Osteocyte (in vitro differentiated cells): ENCODE data around the gene VDR. TPM values are rescaled to one million over a fixed set of nuclear protein-coding genes. Genes with fewer than 3 reads are reported as not detected.

Source experiments
- DNase-seq: peaks from one replicate; pipeline ENCODE4 v3.0.0; 2021; ENCODE audit warnings: mixed read lengths; ENCODE audit not compliant: unreplicated experiment; ENCODE audit errors: extremely low spot score
- H3K27ac Mint-ChIP-seq: one replicate; pipeline ENCODE4 v1.8.0; 2021; ENCODE audit warnings: mild to moderate bottlenecking, mixed read lengths; ENCODE audit not compliant: unreplicated experiment
- H3K27me3 Mint-ChIP-seq: one replicate; pipeline ENCODE4 v1.8.0; 2021; ENCODE audit warnings: mixed read lengths; ENCODE audit not compliant: unreplicated experiment
- H3K36me3 Mint-ChIP-seq: one replicate; pipeline ENCODE4 v1.8.0; 2021; ENCODE audit warnings: mixed read lengths; ENCODE audit not compliant: unreplicated experiment
- H3K4me1 Mint-ChIP-seq: one replicate; pipeline ENCODE4 v1.8.0; 2021; ENCODE audit warnings: mixed read lengths; ENCODE audit not compliant: unreplicated experiment
- H3K4me3 Mint-ChIP-seq: one replicate; pipeline ENCODE4 v1.8.0; 2021; ENCODE audit warnings: mild to moderate bottlenecking, moderate library complexity, mixed read lengths; ENCODE audit not compliant: unreplicated experiment
- H3K9me3 Mint-ChIP-seq: one replicate; pipeline ENCODE4 v1.8.0; 2021; ENCODE audit warnings: mixed read lengths; ENCODE audit not compliant: unreplicated experiment
- CTCF ChIP-seq: fragments of 200-600 bp; sonication (generic); IDR thresholded peaks from 2 replicates; pipeline ENCODE4 v1.5.0; 2021; ENCODE audit warnings: antibody characterized with exemption, mild to moderate bottlenecking, moderate library complexity
- total RNA-seq: library from RNA; stranded (reverse); gene quantifications from 2 replicates; pipeline ENCODE4 v1.2.1, GENCODE V29; 2021

VDR gene
- total RNA-seq, 1 donor from 2014 or later, result 2.7 TPM

- no peak for DNase-seq
- Mint-ChIP-seq H3K4me1 (no peaks in the 10 kb centered on the region), H3K27ac (no peak overlapping the region)
Measured at GRCh38 chr12:47860873-47861272, 43.9 kb downstream of the VDR start.

GRCh38 chr12:47860279-47860841, 44.4 kb downstream of the VDR start:
- H3K27ac Mint-ChIP-seq, result no peak overlapping the region
- no peaks in the 10 kb centered on the region for H3K27me3 Mint-ChIP-seq
- no peak for TF ChIP-seq CTCF
- no peaks in the 10 kb centered on the region for H3K36me3 Mint-ChIP-seq
- no peak overlapping the region for H3K4me3 Mint-ChIP-seq
- no peaks in the 10 kb centered on the region for H3K9me3 Mint-ChIP-seq
- DNase-seq, result no peak
- no peaks in the 10 kb centered on the region for H3K4me1 Mint-ChIP-seq

More at GRCh38 chr12:47860873-47861272, 43.9 kb downstream of the VDR start:
- Mint-ChIP-seq H3K9me3 (no peaks in the 10 kb centered on the region), H3K36me3 (no peaks in the 10 kb centered on the region), H3K4me3 (no peak overlapping the region), H3K27me3 (no peaks in the 10 kb centered on the region)
- no peak for TF ChIP-seq CTCF

- Mint-ChIP-seq H3K27me3 (no peaks in the 10 kb centered on the region), H3K27ac (no peak overlapping the region), H3K4me1 (no peaks in the 10 kb centered on the region), H3K9me3 (no peaks in the 10 kb centered on the region), H3K36me3 (no peaks in the 10 kb centered on the region), H3K4me3 (no peak overlapping the region)
- no peak for DNase-seq
- no peak for TF ChIP-seq CTCF
Measured at GRCh38 chr12:47858511-47859266, 46.1 kb downstream of the VDR start.

GRCh38 chr12:47856721-47857575, 47.8 kb downstream of the VDR start:
- no peak overlapping the region for H3K4me3 Mint-ChIP-seq
- no peak for DNase-seq
- H3K27ac Mint-ChIP-seq, result no peak overlapping the region
- H3K36me3 Mint-ChIP-seq, result no peaks in the 10 kb centered on the region
- no peaks in the 10 kb centered on the region for H3K27me3 Mint-ChIP-seq
- H3K4me1 Mint-ChIP-seq, result no peaks in the 10 kb centered on the region
- H3K9me3 Mint-ChIP-seq, result no peaks in the 10 kb centered on the region
- no peak for TF ChIP-seq CTCF

GRCh38 chr12:47856094-47856493, 48.7 kb downstream of the VDR start:
- Mint-ChIP-seq H3K4me3 (no peak overlapping the region), H3K4me1 (no peaks in the 10 kb centered on the region), H3K36me3 (no peaks in the 10 kb centered on the region), H3K27ac (no peak overlapping the region), H3K27me3 (no peaks in the 10 kb centered on the region), H3K9me3 (no peaks in the 10 kb centered on the region)
- DNase-seq, result no peak
- TF ChIP-seq CTCF, result no peak
